ENCODE measurements around the gene KRT25.

DNA sequence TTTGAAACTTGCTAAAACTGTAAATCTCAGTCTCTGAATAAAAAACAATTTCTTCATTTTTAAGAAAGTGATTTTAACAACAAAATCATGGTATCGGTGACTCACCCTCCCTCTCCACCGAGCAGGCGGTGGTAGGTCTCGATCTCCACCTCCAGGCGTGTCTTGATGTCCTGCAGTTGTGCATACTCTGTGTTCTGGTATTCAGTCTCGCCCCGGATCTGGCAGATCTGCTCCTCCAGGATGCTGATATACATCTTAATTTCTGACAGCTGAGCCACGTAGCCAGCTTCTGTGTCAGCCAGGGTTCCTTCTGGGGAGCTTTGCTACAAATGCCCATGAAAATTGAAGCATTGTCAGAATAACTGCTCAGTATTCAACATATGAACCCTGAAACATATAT, 36.2 kb downstream of the KRT25 start:
- TF ChIP-seq, protein P1, sequence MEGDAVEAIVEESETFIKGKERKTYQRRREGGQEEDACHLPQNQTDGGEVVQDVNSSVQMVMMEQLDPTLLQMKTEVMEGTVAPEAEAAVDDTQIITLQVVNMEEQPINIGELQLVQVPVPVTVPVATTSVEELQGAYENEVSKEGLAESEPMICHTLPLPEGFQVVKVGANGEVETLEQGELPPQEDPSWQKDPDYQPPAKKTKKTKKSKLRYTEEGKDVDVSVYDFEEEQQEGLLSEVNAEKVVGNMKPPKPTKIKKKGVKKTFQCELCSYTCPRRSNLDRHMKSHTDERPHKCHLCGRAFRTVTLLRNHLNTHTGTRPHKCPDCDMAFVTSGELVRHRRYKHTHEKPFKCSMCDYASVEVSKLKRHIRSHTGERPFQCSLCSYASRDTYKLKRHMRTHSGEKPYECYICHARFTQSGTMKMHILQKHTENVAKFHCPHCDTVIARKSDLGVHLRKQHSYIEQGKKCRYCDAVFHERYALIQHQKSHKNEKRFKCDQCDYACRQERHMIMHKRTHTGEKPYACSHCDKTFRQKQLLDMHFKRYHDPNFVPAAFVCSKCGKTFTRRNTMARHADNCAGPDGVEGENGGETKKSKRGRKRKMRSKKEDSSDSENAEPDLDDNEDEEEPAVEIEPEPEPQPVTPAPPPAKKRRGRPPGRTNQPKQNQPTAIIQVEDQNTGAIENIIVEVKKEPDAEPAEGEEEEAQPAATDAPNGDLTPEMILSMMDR (IDR thresholded peaks at IDR 0.05; ENCODE audit: low read depth, low read length, poor library complexity, severe bottlenecking): no peak
- TF ChIP-seq EZH2phosphoT487 (IDR thresholded peaks at IDR 0.05; ENCODE audit: borderline replicate concordance, low read length): no peak
